GM18951 (cell line): ENCODE data around the gene RAB7A.
A peak's percentile ranks its signal among the peaks of the same experiment; 100 is the strongest.

ENCODE experiments used
- POLR2A ChIP-seq: IDR thresholded peaks from 4 replicates; pipeline ENCODE4 v1.6.1; 2011; ENCODE audit warnings: mild to moderate bottlenecking; ENCODE audit not compliant: insufficient read length, insufficient read depth; ENCODE audit errors: extremely low read depth
- in situ Hi-C: fragments of 300-500 bp; cut with MboI; formaldehyde crosslinking; loops from one replicate; pipeline ENCODE4 v1.12.0; 2022; ENCODE audit warnings: low sequenced_read_pairs, mixed read lengths, inconsistent platforms; ENCODE audit not compliant: unreplicated experiment

RAB7A gene

DNA sequence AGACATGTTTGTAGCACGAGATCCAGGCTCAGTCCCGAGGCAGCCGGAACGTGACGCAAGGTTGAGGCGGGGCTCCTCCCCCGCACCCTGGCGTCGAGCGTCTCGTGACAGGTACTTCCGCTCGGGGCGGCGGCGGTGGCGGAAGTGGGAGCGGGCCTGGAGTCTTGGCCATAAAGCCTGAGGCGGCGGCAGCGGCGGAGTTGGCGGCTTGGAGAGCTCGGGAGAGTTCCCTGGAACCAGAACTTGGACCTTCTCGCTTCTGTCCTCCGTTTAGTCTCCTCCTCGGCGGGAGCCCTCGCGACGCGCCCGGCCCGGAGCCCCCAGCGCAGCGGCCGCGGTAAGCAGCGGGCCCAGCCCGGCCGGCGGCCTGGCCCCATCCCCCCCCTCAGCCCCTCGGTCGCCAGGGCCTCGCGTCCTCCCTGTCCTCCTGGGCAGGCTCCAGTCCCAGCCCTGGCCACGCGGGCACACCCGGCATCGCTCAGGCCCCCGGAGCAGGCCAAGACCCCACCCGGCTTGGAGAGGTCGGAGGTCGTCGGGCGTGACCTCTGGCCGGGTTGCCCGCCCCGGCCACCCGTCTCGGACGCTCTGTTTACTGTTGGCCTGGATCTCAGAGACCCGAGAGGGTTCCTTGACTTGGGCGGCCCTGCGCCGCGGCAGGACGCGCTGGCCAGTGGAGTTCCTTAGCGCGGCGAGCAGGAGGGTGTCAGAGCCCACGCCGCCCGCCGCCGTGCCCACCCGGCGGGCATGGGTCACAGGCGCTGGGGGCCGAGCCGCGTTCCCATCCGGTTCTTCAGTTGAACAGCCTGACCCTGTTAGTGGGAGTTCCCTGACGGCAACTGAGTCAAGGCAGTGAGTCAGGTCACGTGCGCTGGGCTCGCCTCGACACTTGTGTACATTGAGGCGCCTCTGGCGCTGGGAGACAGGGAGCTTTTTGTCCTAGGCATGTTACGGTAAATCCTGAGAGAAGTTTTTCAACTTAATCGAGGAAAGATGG is at the start of gene RAB7A:
TSS of gene RAB7A (plus strand) at position 161 of the 994 bp plus-strand sequence. CDS start 69,185 bp downstream, outside the sequence.
- in situ Hi-C loops, result no loop called here
- peak; percentile 86 for TF ChIP-seq POLR2A

DNA sequence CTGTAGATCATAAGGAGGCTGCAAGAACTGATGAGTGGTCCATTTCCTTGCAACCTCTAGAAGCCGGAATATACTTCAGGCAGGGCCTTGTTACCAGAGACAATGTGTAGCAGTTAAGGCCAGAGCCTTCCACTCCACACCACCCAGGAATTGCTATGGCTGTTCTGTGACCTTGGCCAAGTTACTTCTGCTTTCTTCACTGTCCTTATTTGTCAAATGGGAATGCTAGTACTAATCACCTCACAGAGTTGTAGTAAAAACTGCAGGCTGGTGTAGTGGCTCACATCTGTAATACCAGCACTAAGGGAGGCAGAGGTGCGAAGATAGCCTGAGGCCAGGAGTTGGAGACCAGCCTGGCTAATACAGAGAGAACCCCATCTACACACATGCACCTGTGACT is 46.6 kb upstream of the RAB7A start:
- no peak for TF ChIP-seq POLR2A
- in situ Hi-C loops, result no loop called here

DNA sequence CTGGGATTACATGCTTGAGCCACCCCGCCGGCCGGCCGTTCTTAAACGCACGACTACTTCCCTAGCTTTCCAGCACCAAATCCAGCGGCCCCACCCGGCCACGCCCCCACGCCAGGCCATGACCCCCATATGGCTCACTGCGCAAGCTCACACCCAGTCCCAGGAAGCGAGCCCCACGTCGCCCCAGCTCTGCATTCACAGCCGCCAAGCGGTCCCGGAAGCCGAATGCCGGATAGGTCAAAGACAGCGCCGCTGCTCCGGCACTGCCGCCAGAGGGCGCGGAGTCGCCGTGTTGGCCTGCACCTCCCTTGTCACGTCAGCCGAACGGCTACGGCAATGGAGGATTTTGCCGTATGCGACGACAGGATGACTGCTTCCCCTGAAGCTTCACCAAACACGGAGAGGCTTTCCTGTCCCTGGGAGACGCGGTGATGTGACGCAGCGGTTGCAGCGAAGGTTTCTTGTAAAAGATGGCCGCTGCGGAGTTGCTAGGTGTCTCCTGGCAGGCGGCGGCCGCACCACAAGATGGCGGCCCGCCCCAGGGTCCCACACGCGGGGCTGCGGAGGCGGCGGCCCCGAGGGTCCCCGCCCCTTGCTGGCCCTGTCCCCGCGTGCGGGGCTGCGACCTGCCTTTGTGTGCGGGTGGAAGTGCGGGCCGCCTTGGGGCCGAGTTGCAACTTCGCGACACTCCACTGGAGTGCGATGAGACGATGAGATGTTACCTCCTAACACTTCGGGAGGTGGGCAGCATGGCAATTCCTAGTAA is 45.2 kb upstream of the RAB7A start:
- peak; percentile 88 for TF ChIP-seq POLR2A
- in situ Hi-C loops, result no loop called here

DNA sequence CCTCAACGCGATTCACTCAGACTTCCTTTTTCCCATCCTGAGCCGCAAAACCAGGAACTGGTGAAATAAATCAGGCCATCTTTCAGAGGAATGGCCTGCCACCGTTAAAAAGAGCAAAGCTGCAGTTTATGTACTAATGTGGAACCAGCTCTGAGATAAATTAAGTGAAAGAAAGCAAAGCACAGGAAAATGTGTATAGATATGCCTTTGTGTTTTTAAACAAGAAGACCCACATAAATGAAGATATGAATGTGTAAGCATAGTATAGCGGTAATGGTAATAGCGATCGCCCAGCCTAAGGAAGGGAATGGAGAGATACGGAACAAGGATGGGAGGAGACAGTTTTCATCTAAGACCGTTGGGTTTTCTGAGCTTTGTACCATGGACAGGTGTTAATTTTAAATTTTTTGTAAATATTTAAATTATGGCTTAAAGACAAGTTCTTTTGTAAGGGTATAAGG is 44.6 kb upstream of the RAB7A start:
- no peak for TF ChIP-seq POLR2A
- in situ Hi-C loops, result no loop called here

DNA sequence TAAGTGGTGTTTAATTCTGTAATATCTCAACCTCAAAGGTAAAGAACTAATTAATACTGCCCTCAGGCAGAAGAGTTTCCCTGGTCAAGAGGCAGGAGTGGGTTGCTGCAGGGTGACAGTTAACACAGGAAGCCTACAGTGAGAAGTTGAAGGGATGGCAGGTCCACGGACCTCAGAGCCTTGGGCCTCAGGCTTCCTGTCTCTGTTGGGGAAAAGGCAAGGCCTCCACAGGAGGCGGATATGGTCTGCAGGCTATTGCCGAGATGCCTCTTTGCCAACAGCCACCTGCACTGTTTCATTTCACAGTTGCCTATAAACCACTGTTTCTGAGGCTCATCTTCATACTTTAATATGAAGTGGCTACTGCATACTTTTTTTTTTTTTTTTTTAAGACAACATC is 42.0 kb upstream of the RAB7A start:
- in situ Hi-C loops, result no loop called here
- TF ChIP-seq POLR2A, result no peak

DNA sequence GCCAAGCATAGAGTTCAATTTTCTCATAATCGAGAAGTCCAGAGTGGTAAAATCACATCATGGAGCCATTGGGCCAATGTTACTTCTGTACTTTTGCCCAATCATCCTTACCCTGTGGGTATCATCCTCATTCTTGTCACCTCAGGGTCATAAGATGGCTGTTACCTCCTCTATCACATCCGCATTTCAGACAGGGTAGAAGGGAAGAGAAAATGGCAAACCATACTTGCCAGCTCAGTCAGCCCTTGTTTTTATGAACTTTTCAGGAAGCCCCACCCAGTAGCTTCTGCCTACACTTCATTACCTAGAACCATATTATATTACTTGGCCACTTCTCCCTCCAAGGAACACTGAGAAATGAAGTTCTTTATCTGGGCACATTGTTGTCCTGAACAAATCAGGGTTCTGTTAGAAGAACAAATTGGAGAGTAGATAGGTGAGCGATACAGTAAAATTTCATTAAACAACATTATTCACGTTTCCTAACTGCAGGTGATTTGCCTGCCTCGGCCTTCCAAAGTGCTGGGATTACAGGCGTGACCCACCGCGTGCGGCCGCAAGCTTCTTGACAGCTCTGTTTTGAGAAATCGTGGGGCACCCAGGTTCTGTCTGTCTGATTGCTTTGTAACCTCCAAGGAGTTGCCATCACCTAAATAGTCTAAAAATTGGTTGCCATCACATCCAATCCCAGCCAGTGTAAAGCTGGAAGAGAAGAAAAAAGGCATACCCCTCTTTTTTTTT is 40.8 kb upstream of the RAB7A start:
- in situ Hi-C loops, result no loop called here
- no peak for TF ChIP-seq POLR2A

DNA sequence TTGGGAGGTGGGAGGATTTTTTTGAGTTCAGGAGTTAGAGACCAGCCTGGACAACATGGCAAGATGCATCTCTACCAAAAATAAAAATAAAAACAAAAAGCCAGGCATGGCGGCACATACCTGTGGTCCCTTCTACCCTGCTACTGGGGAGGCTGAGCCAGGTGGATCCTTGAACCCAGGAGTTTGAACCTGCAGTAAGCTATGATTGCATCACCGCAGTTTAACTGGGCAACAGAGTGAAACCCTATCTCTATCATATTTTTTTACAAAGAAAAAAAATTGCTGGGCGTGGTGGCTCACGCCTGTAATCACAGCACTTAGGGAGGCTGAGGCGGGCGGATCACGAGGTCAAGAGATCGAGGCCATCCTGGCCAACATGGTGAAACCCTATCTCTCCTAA is 39.5 kb upstream of the RAB7A start:
- in situ Hi-C loops, result no loop called here
- no peak for TF ChIP-seq POLR2A

DNA sequence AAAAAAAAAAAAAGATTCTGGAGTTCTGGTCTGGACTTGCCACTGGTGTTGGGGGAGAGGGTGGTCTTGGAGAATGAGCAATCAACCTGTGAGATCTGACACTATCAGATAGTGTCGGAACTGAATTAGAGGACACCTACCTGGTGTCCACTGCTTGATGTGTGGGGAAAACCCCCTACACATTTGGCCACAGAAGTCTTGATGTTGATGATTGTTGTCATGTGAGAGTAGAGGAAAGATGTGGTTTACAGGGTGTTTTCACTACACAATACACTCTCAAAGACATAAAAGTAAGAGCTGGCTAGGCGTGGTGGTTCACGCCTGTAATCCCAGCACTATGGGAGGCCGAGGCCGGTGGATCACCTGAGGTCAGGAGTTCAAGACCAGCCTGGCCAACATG is 36.9 kb upstream of the RAB7A start:
- no peak for TF ChIP-seq POLR2A
- in situ Hi-C loops, result no loop called here

DNA sequence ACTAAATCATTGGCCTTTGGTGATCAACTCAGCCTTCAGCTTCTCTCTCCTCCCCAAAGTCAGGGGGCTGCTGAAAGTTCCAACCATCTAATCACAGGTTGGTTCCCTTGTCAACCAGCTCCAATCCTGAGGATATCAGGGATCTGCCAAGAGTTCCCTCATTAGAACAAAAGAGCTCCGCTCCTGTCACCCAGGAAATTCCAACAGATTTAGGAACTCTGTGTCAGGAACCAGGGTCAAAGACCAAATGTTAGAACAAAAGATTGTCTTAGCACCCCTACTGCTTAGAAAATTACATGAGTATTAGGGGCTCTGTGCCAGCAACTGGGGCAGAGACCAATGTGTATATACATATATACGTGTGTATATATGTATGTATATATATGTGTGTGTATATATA is 32.3 kb upstream of the RAB7A start:
- in situ Hi-C loops, result no loop called here
- TF ChIP-seq POLR2A, result no peak

DNA sequence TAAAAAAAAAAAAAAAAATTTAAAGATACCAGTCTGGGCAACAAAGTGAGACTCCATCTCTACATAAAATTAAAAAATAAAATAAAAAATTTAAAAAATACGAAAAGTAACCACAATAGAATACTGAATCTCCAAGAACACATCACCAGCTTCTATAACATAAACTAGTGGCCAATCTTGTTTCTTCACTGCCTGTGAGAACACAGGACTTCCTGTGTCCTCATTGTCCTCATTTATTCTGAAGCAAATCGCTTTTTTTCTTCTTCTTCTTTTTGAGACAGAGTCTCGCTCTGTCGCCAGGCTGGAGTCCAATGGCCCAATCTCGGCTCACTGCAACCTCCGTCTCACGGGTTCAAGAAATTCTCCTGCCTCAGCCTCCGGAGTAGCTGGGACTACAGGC is 28.6 kb upstream of the RAB7A start:
- in situ Hi-C loops, result no loop called here
- no peak for TF ChIP-seq POLR2A

DNA sequence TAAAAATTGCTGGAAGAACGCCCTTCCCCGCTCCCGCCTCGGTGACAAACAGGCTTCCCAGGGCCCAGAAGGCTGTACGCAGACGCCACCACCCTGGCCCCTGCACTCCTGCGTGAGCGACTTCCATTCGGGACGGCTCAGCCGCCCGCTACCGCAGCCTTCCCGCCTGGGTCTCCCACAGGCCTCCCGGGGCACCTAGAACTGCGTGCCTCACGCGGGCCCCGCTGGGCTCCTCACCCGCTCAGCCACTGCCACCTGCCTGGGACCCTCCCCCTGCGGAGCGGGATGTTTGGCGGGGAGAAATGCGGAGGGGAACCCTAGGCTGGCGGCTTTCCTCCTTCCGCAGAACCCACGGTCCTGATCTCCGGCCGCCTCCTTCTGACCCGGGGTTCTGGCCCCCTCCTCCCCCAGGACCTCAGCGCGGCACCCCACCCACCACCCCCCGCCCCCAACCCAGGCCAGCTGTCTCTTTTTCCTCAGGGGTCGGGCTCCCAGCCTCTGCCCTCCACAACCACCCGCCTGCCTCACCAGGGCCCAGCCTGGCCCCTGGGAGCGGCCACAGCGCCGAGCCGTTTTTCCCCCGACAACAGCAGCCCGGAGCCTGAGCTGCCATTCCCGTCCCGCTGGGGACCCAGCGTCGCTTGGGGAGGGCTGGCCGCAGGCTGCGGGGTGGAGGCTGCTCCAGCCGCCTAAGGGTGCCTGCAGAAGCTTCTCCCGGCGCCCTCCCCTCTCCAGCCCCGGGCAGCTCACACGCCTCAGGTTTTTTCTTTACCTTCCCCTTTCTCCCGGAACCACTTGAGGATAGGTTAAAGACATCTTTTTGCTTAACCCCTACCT is 27.6 kb upstream of the RAB7A start:
- TF ChIP-seq POLR2A, result no peak
- in situ Hi-C loops, result no loop called here
